HG03378 (cell line): ENCODE measurements around the gene RSPRY1.

Experiments
- ATAC-seq: cut with Tn5 transposase; IDR thresholded peaks from one replicate; pipeline ENCODE4 v1.9.1; 2021; ENCODE audit warnings: mild to moderate bottlenecking, moderate library complexity; ENCODE audit not compliant: unreplicated experiment

Gene RSPRY1

GRCh38 chr16:57185945-57186871, at the start of gene RSPRY1, which contains the start of gene PSME3IP1:
RSPRY1 (plus strand) TSS chr16:57186329; CDS start chr16:57204659, 18,330 bp downstream.
PSME3IP1 (minus strand) TSS chr16:57186039; CDS start chr16:57173854, 12,185 bp downstream.
- peak; percentile 82 for ATAC-seq

GRCh38 chr16:57137043-57137442, 49.1 kb upstream of the RSPRY1 start:
- ATAC-seq, result no peak

GRCh38 chr16:57137566-57138273, 48.4 kb upstream of the RSPRY1 start:
- ATAC-seq, result no peak

- ATAC-seq, result no peak
Observed at GRCh38 chr16:57138281-57138935, 47.7 kb upstream of the RSPRY1 start.

- no peak for ATAC-seq
Observed at GRCh38 chr16:57140931-57141668, 45.0 kb upstream of the RSPRY1 start.

- ATAC-seq, result peak; percentile 62
Observed at GRCh38 chr16:57141822-57142631, 44.1 kb upstream of the RSPRY1 start.

- no peak for ATAC-seq
Observed at GRCh38 chr16:57143149-57143921, 42.8 kb upstream of the RSPRY1 start.

GRCh38 chr16:57144027-57144426, 42.1 kb upstream of the RSPRY1 start:
- ATAC-seq, result no peak

GRCh38 chr16:57145046-57146021, 40.8 kb upstream of the RSPRY1 start:
- ATAC-seq, result no peak

- ATAC-seq, result no peak
Observed at GRCh38 chr16:57146040-57146647, 40.0 kb upstream of the RSPRY1 start.

- ATAC-seq, result no peak
Observed at GRCh38 chr16:57146735-57147134, 39.4 kb upstream of the RSPRY1 start.

GRCh38 chr16:57147381-57148221, 38.5 kb upstream of the RSPRY1 start:
- no peak for ATAC-seq

GRCh38 chr16:57148481-57148880, 37.6 kb upstream of the RSPRY1 start:
- no peak for ATAC-seq

GRCh38 chr16:57149391-57149790, 36.7 kb upstream of the RSPRY1 start:
- no peak for ATAC-seq

GRCh38 chr16:57150682-57151330, 35.3 kb upstream of the RSPRY1 start:
- ATAC-seq, result no peak

- ATAC-seq, result no peak
Observed at GRCh38 chr16:57151369-57151768, 34.8 kb upstream of the RSPRY1 start.
